Fibroblast of skin of abdomen (primary cell): Measurements from ENCODE around the gene CHKA.

Experiments used
- DNase-seq: peaks from one replicate; pipeline ENCODE4 v3.0.0-alpha.2; 2013

The CHKA gene

DNA sequence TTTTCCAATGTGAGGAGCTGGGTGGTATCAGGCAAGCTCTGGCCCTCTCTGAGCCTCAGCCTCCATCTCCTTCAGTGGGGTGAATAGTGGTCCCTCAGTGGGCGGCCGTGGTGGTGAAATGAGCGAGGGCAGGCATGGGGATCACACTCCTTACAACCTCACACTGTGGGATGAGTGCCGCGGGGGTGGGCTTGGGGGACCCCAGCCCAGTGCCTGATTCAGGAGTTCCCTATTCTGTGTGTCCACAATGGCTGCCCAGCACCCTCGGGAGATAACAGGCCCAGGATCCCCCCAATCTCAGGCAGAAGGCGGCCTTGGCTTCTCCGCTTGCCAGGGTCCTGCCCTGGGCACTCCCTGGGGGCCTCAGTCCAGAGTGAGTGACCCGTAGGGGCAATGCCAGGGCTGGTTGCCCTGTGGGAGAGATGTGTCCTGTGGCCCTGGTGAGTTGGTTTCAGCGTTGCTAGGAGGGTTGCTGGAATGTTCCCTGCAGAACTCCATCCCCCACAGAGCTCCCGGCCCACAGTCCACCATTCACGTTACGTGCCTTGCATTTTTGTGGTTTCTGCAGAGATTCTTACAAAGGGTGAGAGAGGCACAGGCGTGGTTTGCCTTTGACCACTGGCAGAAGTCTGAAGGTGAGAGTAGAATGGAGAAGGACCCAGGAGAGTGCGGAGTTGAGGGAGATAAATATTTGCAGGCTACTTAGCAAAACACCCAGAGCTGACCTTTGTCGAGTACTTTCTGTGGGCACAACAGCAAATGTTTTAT, 108.2 kb downstream of the CHKA start:
- DNase-seq, result peak; percentile 96

- no peak for DNase-seq
Observed at GRCh38 chr11:68012044-68012842, 108.9 kb downstream of the CHKA start.

- DNase-seq, result no peak
Observed at GRCh38 chr11:68011051-68011943, 109.9 kb downstream of the CHKA start.

DNA sequence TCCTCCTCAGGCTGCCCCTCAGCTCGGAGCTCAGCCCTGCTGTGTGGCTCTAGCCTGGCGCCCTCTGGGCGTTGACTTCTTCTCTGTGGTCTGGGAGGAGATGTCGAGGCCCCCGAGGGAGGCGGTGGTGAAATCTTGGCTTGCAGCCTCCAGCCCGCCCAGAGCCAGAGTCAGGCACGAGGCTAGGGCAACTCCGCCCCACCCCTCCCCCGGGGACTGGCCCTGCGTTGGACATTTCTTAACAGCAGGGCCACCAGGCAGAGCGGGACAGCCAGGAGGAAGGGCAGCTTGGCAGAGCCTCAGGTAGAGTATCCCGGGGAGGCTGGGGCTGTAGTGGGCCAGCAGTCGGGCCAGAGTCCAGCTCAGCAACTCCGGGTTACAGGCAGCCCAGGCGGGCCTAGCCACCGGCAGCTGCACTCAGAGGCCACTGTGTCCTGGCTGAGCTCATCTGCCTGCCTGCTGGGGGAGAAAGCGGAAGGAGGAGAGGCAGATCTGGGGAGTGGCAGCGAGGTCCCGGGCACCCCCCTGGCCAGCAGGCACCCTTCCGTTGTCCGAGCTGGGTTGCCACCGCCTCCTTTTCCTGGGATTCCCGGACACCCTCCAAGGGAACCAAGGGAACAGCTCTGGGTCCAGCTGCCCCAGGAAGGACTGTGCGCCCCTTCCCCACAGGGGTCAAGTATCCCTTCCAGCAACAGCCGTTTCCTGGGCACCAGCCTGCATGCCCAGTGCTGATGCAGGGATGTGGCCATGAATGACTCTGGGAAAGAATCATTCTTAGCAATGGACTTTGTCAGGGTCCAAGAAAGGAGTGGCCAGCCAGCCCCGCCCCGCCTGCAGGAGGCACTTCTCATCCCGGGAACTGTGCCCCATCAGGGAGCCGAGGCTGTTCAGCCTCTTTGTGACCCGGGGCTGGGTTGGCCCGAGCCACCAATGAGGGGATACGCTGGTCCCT, 110.8 kb downstream of the CHKA start, which contains the start of gene ALDH3B1:
Gene ALDH3B1, plus strand, starts transcription at position 238 of the 952 bp plus-strand sequence. CDS start 4,971 bp downstream, outside the sequence.
- DNase-seq, result peak; percentile 70

DNA sequence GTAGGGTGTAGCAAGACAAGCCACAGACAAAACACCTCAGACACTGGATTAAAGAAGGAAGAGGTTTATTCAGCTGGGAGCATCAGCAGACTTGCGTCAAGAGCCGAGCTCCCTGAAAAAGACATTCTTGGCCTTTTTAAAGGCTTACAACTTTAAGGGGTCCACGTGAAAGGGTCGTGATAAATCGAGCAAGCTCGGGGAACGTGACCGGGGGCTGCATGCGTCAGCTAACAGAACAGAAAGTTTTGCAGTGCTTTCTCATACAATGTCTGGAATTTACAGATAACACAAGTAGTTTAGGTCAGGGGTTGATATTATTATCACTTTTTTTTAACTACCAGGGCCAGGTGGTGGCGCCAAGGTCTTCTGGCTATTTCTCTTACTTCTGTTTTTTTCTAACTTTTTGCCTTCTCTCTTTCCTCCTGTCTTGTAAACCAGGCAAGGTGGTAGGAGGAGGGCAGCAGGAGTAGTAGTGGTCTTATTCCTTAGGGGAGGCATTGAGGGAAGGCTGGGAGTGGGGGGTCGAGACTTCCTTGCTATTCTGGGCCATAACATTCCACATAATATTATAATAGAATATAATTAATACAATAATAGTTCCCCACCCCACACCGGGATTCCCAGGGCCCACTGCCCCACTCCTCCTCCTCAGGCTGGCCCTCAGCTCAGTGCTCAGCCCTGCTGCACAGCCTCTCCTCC, 111.6 kb downstream of the CHKA start:
- peak; percentile 44 for DNase-seq

DNA sequence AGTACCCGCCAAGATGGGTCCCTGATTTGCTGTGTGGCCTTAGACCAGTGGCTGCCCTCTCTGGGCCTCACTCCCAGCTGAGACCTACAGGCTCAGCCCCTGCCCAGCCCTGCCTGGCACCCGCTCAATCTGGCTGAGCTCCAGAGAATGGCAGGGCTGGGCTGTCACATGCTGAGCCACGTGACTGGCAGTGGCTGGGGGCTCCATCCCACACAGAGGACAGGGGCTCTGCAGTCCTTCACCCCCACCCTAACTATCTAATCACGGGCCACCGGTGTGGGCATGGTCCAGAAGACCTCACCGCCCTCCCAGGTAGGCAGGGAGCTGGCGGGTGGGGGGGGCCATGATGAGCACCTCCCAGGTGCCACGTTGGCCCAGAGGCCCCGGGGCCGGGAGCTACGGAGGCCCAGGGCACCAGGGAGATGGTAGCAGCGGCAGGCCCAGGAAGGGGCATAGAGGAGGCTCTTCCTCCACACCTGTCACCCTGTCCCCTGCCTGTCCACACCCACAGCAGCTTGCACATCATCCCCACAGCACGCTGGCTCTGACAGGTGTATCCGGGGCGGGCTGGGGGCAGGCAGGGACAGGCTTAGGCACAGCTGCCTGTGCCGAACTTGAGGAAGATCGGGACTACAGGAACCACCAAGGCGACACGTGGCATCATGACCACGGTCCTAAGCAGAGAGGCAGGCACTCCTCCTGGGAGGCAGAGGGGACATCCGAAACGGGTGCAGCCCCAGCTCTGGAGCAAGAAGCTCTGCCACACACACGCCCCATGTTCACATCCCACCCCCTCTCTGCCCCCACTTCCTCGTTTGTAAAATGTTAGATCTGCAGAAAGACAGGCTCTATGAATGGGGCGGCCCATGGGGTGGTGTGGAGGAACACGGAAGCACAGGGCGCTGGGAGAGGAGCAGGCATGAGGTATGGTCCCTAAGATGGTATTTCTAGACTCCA, 112.5 kb downstream of the CHKA start:
- DNase-seq, result no peak

- DNase-seq, result no peak
Observed at GRCh38 chr11:68007498-68008380, 113.4 kb downstream of the CHKA start.

GRCh38 chr11:68006606-68007166, 114.5 kb downstream of the CHKA start:
- no peak for DNase-seq

DNA sequence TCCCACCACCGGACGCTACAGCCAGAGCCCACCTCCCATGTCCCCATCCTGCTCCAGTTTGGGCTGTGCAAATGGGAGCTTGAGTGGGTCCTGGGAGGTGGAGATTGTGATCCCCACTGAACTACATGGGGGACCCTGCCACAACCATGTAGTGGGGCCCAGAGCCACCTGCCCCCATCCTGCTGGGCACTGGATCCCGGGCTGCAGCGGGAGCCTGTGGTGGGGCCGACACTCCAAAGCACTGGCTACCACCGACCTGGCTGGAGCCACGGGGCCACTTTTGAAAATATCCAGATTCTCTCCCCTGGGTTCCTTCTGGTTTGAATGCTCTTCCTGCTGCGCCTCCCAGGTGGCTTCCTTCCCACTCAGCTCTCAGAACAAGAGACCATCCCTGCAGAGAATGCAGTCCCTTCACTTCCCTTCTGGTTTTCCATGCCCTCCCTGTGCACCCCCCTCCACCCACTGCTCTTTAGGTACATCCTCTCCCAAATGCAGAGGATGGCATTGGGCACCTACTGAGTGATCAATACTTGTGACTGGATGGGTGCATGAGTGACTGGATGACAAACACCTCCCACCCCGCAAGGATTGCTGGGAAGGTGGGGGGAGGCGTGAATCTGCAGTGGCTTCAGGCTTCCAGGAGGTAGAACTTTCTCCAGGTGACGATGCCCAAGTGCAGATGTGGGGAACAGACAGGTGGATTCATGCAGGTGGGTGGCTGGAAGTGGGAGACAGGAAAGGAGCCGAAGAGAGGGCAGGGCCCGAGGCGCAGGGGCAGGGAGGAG, 116.4 kb downstream of the CHKA start:
- no peak for DNase-seq

DNA sequence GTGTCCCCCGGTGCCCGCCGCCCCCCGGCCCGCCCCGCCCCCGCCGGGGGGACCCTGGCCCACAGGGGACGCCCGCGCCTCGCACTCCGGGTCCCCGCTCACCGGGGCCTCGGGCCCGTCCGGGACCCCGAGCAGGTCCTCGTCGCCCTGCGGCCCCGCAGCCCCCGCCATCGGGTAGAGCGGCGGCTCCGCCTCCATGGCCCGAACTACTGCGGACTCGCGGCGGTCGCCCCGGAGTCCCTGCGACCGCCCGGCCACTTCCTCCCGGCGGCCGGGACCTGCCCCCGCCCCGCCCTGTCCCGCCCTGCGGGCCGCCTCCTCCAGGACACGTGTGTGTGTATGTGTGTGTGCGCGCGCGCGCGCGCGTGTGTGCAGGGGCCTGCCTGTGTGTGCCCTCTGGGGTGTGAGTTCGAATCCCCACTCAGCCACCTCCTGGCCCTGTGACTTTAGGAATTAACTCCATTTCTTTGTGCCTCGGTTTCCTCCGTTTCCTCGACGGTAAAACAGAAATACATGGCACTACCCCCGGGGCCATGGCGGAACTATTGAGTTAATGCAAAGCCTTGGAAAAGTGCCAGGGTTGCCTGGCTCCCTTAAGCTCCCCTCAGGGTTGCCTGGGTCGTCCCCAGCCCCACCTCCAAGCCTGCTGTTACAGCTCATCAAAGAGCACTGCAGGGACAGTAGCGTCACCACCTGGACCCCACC, 117.2 kb downstream of the CHKA start, which contains the start of gene UNC93B1:
Gene UNC93B1, minus strand, starts transcription at position 252 of the 705 bp plus-strand sequence. Its CDS starts 54 bp downstream, at position 198.
- DNase-seq, result peak; percentile 78

GRCh38 chr11:68002938-68003845, 118.0 kb downstream of the CHKA start:
- DNase-seq, result no peak
